Neural progenitor cell (in vitro differentiated cells): ENCODE results near the gene HDAC4. TPM values are rescaled to one million over a fixed set of nuclear protein-coding genes. Genes with fewer than 3 reads are reported as not detected.

Experiments
- DNase-seq: peaks from one replicate; pipeline ENCODE4 v3.0.0-alpha.2; 2016; ENCODE audit warnings: low spot score
- H2AFZ ChIP-seq: fragments of 200-600 bp; sonication (generic); replicated peaks from 2 replicates; pipeline ENCODE4 v1.6.1; 2016; ENCODE audit warnings: antibody characterized with exemption
- H3F3A ChIP-seq: fragments of 200-600 bp; sonication (generic); 2 replicates; pipeline ENCODE4 v1.6.1; 2016; ENCODE audit warnings: antibody characterized with exemption, low read depth
- H3K27ac ChIP-seq: fragments of 200-600 bp; sonication (generic); 2 replicates; pipeline ENCODE4 v1.5.1; 2016; ENCODE audit warnings: mild to moderate bottlenecking
- H3K27me3 ChIP-seq: fragments of 200-600 bp; sonication (generic); 2 replicates; pipeline ENCODE4 v1.6.1; 2016; ENCODE audit warnings: mild to moderate bottlenecking, moderate library complexity
- H3K36me3 ChIP-seq: fragments of 200-600 bp; sonication (generic); 2 replicates; pipeline ENCODE4 v1.5.1; 2016
- H3K4me1 ChIP-seq: fragments of 200-600 bp; sonication (generic); 2 replicates; pipeline ENCODE4 v1.6.1; 2016; ENCODE audit warnings: mixed run types
- H3K4me2 ChIP-seq: fragments of 200-600 bp; sonication (generic); 2 replicates; pipeline ENCODE4 v1.6.1; 2016
- H3K4me3 ChIP-seq: fragments of 200-600 bp; sonication (generic); 2 replicates; pipeline ENCODE4 v1.5.1; 2016
- H3K79me2 ChIP-seq: fragments of 200-600 bp; sonication (generic); 2 replicates; pipeline ENCODE4 v1.6.1; 2016; ENCODE audit warnings: low read depth
- H3K9ac ChIP-seq: fragments of 200-600 bp; sonication (generic); 2 replicates; pipeline ENCODE4 v1.6.1; 2016
- H3K9me3 ChIP-seq: fragments of 200-600 bp; sonication (generic); 2 replicates; pipeline ENCODE4 v1.5.1; 2016; ENCODE audit warnings: low read depth
- H4K20me1 ChIP-seq: fragments of 200-600 bp; sonication (generic); 2 replicates; pipeline ENCODE4 v1.6.1; 2016; ENCODE audit warnings: low read depth
- H3K27ac Mint-ChIP-seq: 3 replicates; pipeline ENCODE4 v1.8.0; 2021; ENCODE audit warnings: mixed read lengths
- H3K27me3 Mint-ChIP-seq: 2 replicates; pipeline ENCODE4 v1.8.0; 2022; ENCODE audit warnings: low read depth, mild to moderate bottlenecking, inconsistent platforms, moderate library complexity, mixed read lengths; ENCODE audit not compliant: insufficient read depth
- H3K36me3 Mint-ChIP-seq: 3 replicates; pipeline ENCODE4 v1.8.0; 2021; ENCODE audit warnings: mixed read lengths
- H3K4me1 Mint-ChIP-seq: 3 replicates; pipeline ENCODE4 v1.8.0; 2021; ENCODE audit warnings: mixed read lengths
- H3K4me3 Mint-ChIP-seq: 3 replicates; pipeline ENCODE4 v1.8.0; 2021; ENCODE audit warnings: mild to moderate bottlenecking, moderate library complexity, mixed read lengths
- H3K9me3 Mint-ChIP-seq: 3 replicates; pipeline ENCODE4 v1.8.0; 2020; ENCODE audit warnings: mixed read lengths
- EZH2 ChIP-seq: fragments of 200-600 bp; sonication (generic); IDR thresholded peaks from 2 replicates; pipeline ENCODE4 v1.6.1; 2017; ENCODE audit warnings: antibody characterized with exemption, mild to moderate bottlenecking, moderate library complexity
- EZH2phosphoT487 ChIP-seq: fragments of 200-600 bp; sonication (generic); IDR thresholded peaks from 2 replicates; pipeline ENCODE4 v1.6.1; 2017; ENCODE audit warnings: antibody characterized with exemption
- total RNA-seq: library from RNA; depleted of rRNA; stranded (reverse); fragments of >200 nt; gene quantifications from 2 replicates; pipeline ENCODE4 v1.2.3, GENCODE V29; 2015; ENCODE audit warnings: low replicate concordance
- TF ChIP-seq, protein P1 (sequence below): fragments of 200-600 bp; sonication (generic); IDR thresholded peaks from 2 replicates; pipeline ENCODE4 v1.5.1; 2017; ENCODE audit warnings: antibody characterized with exemption, mild to moderate bottlenecking

HDAC4 gene
- total RNA-seq, 1 donor from 2014 or later = 36.0 TPM

DNA sequence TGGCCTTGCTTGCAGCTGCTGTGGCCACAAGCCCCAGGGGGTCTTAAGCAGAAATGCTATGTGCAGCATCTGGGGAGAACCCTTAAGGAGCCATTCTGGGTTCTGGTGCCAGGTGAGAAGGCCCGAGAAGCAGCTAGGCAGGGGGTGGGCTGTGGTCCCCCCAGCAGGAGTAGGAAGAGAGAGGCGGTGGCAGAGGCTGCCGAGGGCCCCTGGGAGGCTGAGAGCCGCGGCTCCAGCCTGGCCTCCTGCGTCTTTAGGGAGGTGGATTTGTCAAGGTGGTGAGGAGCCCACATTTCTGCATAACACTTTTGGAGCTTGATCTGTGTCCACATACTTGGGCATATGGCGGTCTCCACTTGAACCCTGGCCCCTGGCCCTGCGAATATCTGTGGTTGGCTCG, 356.5 kb downstream of the HDAC4 start:
- Histone ChIP-seq H4K20me1 (no peaks in the 10 kb centered on the region), H3K4me1 (no peaks in the 10 kb centered on the region), H3K79me2 (no peaks in the 10 kb centered on the region), H3K27ac (no peak overlapping the region), H3K4me3 (no peak overlapping the region), H3K9me3 (no peaks in the 10 kb centered on the region), H3F3A (no peaks in the 10 kb centered on the region), H2AFZ (no peak overlapping the region), H3K27me3 (no peaks in the 10 kb centered on the region), H3K4me2 (no peak overlapping the region), H3K36me3 (no peaks in the 10 kb centered on the region), H3K9ac (no peak overlapping the region)
- DNase-seq = no peak
- peaks cover 7% of the 10 kb centered on the region for H3K36me3 Mint-ChIP-seq
- no peak overlapping the region for H3K4me3 Mint-ChIP-seq
- H3K27ac Mint-ChIP-seq = no peak overlapping the region
- no peaks in the 10 kb centered on the region for H3K9me3 Mint-ChIP-seq
- H3K27me3 Mint-ChIP-seq = peaks cover 2% of the 10 kb centered on the region
- TF ChIP-seq EZH2phosphoT487 (no peak), EZH2 (no peak)
- TF ChIP-seq, protein P1, sequence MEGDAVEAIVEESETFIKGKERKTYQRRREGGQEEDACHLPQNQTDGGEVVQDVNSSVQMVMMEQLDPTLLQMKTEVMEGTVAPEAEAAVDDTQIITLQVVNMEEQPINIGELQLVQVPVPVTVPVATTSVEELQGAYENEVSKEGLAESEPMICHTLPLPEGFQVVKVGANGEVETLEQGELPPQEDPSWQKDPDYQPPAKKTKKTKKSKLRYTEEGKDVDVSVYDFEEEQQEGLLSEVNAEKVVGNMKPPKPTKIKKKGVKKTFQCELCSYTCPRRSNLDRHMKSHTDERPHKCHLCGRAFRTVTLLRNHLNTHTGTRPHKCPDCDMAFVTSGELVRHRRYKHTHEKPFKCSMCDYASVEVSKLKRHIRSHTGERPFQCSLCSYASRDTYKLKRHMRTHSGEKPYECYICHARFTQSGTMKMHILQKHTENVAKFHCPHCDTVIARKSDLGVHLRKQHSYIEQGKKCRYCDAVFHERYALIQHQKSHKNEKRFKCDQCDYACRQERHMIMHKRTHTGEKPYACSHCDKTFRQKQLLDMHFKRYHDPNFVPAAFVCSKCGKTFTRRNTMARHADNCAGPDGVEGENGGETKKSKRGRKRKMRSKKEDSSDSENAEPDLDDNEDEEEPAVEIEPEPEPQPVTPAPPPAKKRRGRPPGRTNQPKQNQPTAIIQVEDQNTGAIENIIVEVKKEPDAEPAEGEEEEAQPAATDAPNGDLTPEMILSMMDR = no peak
- H3K4me1 Mint-ChIP-seq = no peaks in the 10 kb centered on the region

DNA sequence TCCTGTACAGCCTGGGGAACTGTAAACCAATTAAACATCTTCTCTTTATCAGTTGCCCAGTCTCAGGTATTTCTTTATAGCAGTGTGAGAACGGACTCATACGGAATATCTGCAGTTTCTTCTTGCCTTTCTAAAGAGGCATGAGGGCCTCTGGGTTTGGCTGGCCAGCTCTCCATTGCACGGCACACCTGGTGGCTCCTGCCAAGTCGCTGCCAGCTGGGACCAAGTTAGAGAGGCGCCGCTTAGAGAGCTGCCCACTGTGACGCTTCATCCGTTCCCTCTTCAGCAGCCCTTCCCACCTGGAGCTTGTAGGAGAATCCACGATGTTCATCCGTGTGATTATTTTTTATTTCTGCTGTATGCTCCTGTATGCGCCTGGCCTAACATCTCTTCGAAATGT, 357.5 kb downstream of the HDAC4 start:
- no peak for DNase-seq
- no peaks in the 10 kb centered on the region for H3F3A ChIP-seq
- peaks cover 2% of the 10 kb centered on the region for H3K27me3 Mint-ChIP-seq
- no peaks in the 10 kb centered on the region for H3K4me1 ChIP-seq
- no peak overlapping the region for H3K4me2 ChIP-seq
- no peak overlapping the region for H3K27ac ChIP-seq
- TF ChIP-seq EZH2 (no peak), EZH2phosphoT487 (no peak)
- TF ChIP-seq, protein P1 = no peak
- no peak overlapping the region for H3K4me3 ChIP-seq
- no peaks in the 10 kb centered on the region for H3K27me3 ChIP-seq
- H3K9me3 ChIP-seq = no peaks in the 10 kb centered on the region
- no peaks in the 10 kb centered on the region for H3K9me3 Mint-ChIP-seq
- no peak overlapping the region for H3K9ac ChIP-seq
- H3K36me3 ChIP-seq = no peaks in the 10 kb centered on the region
- H3K4me3 Mint-ChIP-seq = no peak overlapping the region
- peaks cover 6% of the 10 kb centered on the region for H3K36me3 Mint-ChIP-seq
- no peak overlapping the region for H3K27ac Mint-ChIP-seq
- H3K4me1 Mint-ChIP-seq = peaks cover 2% of the 10 kb centered on the region
- no peaks in the 10 kb centered on the region for H3K79me2 ChIP-seq
- H4K20me1 ChIP-seq = no peaks in the 10 kb centered on the region
- no peak overlapping the region for H2AFZ ChIP-seq

- Histone ChIP-seq H3F3A (no peaks in the 10 kb centered on the region), H3K4me2 (no peak overlapping the region), H3K4me3 (no peak overlapping the region), H3K9me3 (no peaks in the 10 kb centered on the region), H2AFZ (no peak overlapping the region), H3K27me3 (no peaks in the 10 kb centered on the region), H3K79me2 (no peaks in the 10 kb centered on the region), H3K27ac (no peak overlapping the region), H3K36me3 (no peaks in the 10 kb centered on the region), H3K9ac (no peak overlapping the region), H3K4me1 (no peaks in the 10 kb centered on the region), H4K20me1 (no peaks in the 10 kb centered on the region)
- H3K4me3 Mint-ChIP-seq = no peak overlapping the region
- no peak for DNase-seq
- no peaks in the 10 kb centered on the region for H3K9me3 Mint-ChIP-seq
- TF ChIP-seq, protein P1 = no peak
- TF ChIP-seq EZH2 (no peak), EZH2phosphoT487 (no peak)
- no peak overlapping the region for H3K27ac Mint-ChIP-seq
- peaks cover 2% of the 10 kb centered on the region for H3K27me3 Mint-ChIP-seq
- peaks cover under 1% of the 10 kb centered on the region for H3K36me3 Mint-ChIP-seq
- H3K4me1 Mint-ChIP-seq = peaks cover 3% of the 10 kb centered on the region
Measured at GRCh38 chr2:239042551-239043320, 358.1 kb downstream of the HDAC4 start.
